NCI-H1436 treated with DMSO at 0.1 percent for 48 hours (cell line): ENCODE data around the gene ASPHD1.

ENCODE experiments used
- DNase-seq: peaks from one replicate; lab custom pipeline; 2025; lab: John Stamatoyannopoulos, UW

The ASPHD1 gene

DNA sequence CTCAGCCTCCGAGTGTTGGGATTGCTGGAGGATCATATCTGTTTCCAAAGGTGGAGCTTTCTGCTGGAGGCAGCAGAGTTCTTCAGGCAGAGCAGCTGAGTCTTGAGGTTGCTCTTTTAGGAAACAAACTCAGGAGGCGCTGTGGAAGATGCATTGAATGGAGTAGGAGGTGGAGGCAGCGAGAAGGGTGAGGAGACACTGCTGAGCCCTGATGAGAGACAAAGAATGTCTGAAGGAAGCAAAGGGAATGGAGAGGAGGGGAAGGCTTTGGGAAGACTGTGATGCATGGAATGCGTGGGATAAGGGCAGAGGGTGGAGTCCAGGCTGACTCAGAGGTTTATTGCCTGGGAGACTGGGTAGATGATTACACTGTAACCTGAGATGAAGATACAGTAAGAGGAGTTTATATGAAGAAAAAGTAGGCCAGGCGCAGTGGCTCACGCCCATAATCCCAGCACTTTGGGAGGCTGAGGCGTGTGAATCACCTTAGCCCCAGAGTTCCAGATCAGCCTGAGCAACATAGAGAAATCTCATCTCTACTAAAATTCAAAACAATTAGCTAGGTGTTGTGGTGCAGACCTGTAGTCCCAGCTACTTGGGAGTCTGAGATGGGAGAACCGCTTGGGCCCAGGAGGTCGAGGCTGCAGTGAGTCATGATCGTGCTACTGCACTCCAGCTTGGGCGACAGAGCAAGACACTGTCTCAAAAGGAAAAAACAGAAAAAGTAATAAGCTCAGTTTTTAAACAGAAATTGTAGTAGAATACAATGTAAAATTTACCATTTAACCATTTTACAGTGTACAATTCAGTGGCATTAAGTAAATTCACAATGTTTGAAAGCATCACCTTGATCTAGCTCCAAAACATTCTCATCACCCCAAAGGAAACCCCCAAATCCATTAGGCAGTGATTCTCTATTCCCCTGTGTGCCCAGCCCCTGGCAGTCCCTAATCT, 43.8 kb downstream of the ASPHD1 start:
- peak; percentile 38 for DNase-seq

DNA sequence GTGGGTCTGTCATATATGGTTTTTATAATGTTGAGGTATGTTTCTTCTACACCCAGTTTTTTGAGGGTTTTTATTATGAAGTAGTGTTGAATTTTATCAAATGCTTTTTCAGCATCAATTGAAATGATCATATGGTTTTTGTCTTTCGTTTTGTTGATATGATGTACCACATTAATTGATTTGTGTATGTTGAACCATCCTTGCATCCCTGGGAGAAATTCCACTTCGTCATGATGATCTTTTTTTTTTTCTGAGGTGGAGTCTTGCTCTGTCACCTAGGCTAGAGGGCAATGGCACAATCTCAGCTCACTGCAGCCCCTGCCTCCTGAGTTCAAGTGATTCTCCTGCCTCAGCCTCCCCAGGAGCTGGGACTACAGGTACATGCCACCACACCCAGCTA, 47.6 kb downstream of the ASPHD1 start:
- no peak for DNase-seq

DNA sequence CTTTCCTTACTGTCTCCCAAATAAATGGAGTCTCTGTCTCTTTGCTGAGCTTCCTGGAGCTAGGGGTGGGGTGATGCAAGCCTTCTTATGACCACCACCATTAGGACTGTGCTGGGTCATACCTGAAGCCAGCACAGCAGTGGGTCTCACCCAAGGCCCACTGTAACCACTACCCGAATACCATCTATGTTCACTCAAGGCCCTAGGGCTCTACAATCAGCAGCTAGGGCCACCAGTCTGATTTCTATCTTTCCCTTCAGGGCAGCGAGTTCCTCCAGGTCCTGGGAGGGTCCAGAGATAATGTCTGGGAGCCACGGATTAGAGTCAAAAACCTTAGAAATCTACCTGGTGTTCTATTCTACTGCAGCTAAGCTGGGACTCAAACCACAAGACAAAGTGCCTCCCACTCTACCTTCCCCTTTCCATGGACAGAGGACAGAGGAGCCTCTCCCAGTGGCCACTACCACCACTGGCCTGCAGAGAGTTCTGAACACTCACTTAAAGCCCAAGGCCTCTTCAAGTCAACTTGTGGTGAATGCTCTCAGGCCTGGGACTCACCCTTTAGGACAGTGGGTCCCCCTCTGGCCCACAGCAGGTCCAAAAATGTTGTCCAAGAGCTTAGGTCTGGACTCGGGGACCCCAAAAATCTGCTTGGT, 50.6 kb downstream of the ASPHD1 start:
- no peak for DNase-seq

DNA sequence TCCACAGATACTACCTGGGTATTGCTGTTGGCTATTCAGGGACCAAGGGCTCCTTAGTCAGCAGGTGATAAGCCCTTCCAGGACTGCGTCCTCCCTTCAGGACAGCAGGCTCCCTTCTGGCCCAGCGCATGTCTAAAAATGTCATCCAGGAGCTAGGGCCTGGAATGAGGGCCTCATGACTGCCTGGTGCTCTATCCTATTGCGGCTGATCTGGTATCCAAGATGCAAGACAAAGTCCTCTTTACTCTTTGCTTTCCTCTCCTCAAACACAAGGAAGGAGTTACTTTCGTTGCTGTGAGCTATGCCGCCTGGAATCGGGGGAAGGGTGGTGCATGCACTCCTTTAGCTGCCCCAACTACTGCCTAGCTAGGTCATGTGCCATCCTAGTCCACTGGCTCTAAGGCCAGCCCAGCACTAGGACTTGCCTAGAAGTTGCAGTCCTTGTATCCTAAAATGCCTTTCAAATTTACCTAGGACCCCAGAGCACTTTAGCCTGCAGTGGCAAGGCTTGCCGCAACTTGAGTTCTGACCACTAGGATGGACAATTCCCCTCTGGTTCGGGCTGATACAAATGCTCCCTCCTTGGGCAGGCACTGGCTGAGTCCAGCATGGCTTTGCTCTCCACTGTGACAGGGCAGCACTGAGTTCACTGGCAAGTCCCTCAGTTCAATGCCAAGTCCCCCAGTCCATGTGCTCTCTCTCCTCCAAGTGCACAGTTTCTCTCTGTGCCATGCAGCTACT, 51.5 kb downstream of the ASPHD1 start:
- no peak for DNase-seq
